OCI-LY1 (cell line): Measurements from ENCODE around the gene SGK2.

ENCODE experiments used
- H2AFZ ChIP-seq: fragments of 200-600 bp; sonication (generic), shearing (Covaris generic); 2 replicates; pipeline ENCODE4 v1.6.0; 2014; ENCODE audit warnings: antibody characterized with exemption, mild to moderate bottlenecking, low read length
- H3F3A ChIP-seq: fragments of 200-600 bp; sonication (generic), shearing (Covaris generic); 2 replicates; pipeline ENCODE4 v1.6.0; 2014; ENCODE audit warnings: mild to moderate bottlenecking, antibody characterized with exemption, low read length, moderate library complexity; ENCODE audit not compliant: insufficient read depth
- H3K27ac ChIP-seq: fragments of 200-600 bp; sonication (generic); 2 replicates; pipeline ENCODE4 v1.5.1; 2014; ENCODE audit warnings: low read length, mixed run types, mild to moderate bottlenecking, low read depth; ENCODE audit not compliant: poor library complexity, severe bottlenecking
- H3K27me3 ChIP-seq: fragments of 200-600 bp; sonication (generic); 2 replicates; pipeline ENCODE4 v1.6.0; 2014; ENCODE audit warnings: antibody characterized with exemption, mild to moderate bottlenecking, low read length, moderate library complexity; ENCODE audit not compliant: insufficient read depth
- H3K36me3 ChIP-seq: fragments of 200-600 bp; sonication (generic); 2 replicates; pipeline ENCODE4 v1.6.1; 2014; ENCODE audit warnings: mild to moderate bottlenecking, antibody characterized with exemption, low read length, moderate library complexity, mixed read lengths; ENCODE audit not compliant: insufficient read depth
- H3K4me1 ChIP-seq: fragments of 200-600 bp; sonication (generic); 2 replicates; pipeline ENCODE4 v1.5.1; 2014; ENCODE audit warnings: mild to moderate bottlenecking, low read length, moderate library complexity; ENCODE audit not compliant: insufficient read depth, severe bottlenecking
- H3K4me2 ChIP-seq: fragments of 200-600 bp; sonication (generic), shearing (Covaris generic); 2 replicates; pipeline ENCODE4 v1.6.1; 2014; ENCODE audit warnings: low read length
- H3K4me3 ChIP-seq: fragments of 200-600 bp; sonication (generic); 2 replicates; pipeline ENCODE4 v1.5.1; 2014; ENCODE audit warnings: low read length, low read depth, mild to moderate bottlenecking, mixed read lengths; ENCODE audit not compliant: poor library complexity, severe bottlenecking
- H3K79me2 ChIP-seq: fragments of 200-600 bp; shearing (Covaris generic); 2 replicates; pipeline ENCODE4 v1.6.1; 2016; ENCODE audit warnings: mixed run types, low read length, mixed read lengths; ENCODE audit not compliant: insufficient read depth
- H3K9ac ChIP-seq: fragments of 200-600 bp; sonication (generic), shearing (Covaris generic); 2 replicates; pipeline ENCODE4 v1.6.1; 2014; ENCODE audit warnings: mild to moderate bottlenecking, low read length, mixed read lengths
- H3K9me2 ChIP-seq: fragments of 200-600 bp; sonication (generic), shearing (Covaris generic); 2 replicates; pipeline ENCODE4 v1.6.1; 2014; ENCODE audit warnings: low read depth, mild to moderate bottlenecking, low read length, mixed read lengths
- H3K9me3 ChIP-seq: fragments of 200-600 bp; shearing (Covaris generic); 2 replicates; pipeline ENCODE4 v1.6.1; 2014; ENCODE audit warnings: low read length, mixed read lengths
- H4K20me1 ChIP-seq: fragments of 200-600 bp; sonication (generic), shearing (Covaris generic); 2 replicates; pipeline ENCODE4 v1.6.0; 2016; ENCODE audit warnings: mild to moderate bottlenecking, low read length; ENCODE audit not compliant: insufficient read depth
- EZH2 ChIP-seq: fragments of 200-600 bp; sonication (generic), shearing (Covaris generic); IDR thresholded peaks from 2 replicates; pipeline ENCODE4 v1.8.0; 2017; ENCODE audit warnings: borderline replicate concordance, mixed run types, mild to moderate bottlenecking, antibody characterized with exemption, low read length, moderate library complexity, mixed read lengths
- TF ChIP-seq, protein P1 (sequence below): fragments of 200-600 bp; sonication (generic), shearing (Covaris generic); IDR thresholded peaks from 2 replicates; pipeline ENCODE4 v1.5.1; 2017; ENCODE audit warnings: mild to moderate bottlenecking, antibody characterized with exemption, low read length, moderate library complexity, mixed read lengths

Gene SGK2

DNA sequence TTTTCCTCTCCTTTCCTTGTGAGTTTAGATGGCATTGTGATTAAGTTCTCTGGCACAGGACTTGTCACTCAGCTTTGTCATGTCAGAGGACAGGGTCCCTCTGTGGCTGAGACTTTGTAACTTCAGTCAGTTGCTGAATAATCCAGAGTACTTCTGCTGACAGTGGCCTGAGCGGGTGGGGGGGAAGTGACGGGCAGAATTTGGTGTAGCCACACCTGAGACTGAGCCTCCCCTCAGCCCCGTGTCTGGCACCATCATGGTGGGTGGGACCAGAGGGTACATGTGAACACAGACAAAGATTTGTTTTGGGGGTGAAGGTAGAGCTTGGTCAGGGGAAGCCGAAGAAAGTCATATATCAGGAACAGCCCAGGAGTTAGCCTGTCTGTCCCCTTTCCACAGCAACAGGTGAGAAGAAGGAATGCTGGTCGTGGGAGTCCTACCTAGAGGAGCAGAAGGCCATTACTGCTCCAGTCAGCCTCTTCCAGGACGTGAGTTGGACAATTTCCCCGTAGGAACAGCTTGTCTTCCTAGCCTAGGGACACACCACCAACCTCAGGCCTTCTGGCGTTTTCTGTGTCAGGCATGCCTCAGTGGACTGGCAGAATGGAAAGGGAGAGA is 30.5 kb upstream of the SGK2 start:
- Histone ChIP-seq H3K9me2 (no peaks in the 10 kb centered on the region), H3K4me3 (no peak overlapping the region), H3K79me2 (no peaks in the 10 kb centered on the region), H3K4me1 (no peaks in the 10 kb centered on the region), H4K20me1 (no peaks in the 10 kb centered on the region), H3K27me3 (no peaks in the 10 kb centered on the region), H3K9me3 (no peaks in the 10 kb centered on the region), H2AFZ (no peak overlapping the region), H3K36me3 (no peaks in the 10 kb centered on the region), H3F3A (no peaks in the 10 kb centered on the region), H3K27ac (no peak overlapping the region), H3K4me2 (no peak overlapping the region), H3K9ac (no peak overlapping the region)
- TF ChIP-seq EZH2 = no peak
- TF ChIP-seq, protein P1, sequence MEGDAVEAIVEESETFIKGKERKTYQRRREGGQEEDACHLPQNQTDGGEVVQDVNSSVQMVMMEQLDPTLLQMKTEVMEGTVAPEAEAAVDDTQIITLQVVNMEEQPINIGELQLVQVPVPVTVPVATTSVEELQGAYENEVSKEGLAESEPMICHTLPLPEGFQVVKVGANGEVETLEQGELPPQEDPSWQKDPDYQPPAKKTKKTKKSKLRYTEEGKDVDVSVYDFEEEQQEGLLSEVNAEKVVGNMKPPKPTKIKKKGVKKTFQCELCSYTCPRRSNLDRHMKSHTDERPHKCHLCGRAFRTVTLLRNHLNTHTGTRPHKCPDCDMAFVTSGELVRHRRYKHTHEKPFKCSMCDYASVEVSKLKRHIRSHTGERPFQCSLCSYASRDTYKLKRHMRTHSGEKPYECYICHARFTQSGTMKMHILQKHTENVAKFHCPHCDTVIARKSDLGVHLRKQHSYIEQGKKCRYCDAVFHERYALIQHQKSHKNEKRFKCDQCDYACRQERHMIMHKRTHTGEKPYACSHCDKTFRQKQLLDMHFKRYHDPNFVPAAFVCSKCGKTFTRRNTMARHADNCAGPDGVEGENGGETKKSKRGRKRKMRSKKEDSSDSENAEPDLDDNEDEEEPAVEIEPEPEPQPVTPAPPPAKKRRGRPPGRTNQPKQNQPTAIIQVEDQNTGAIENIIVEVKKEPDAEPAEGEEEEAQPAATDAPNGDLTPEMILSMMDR = no peak

DNA sequence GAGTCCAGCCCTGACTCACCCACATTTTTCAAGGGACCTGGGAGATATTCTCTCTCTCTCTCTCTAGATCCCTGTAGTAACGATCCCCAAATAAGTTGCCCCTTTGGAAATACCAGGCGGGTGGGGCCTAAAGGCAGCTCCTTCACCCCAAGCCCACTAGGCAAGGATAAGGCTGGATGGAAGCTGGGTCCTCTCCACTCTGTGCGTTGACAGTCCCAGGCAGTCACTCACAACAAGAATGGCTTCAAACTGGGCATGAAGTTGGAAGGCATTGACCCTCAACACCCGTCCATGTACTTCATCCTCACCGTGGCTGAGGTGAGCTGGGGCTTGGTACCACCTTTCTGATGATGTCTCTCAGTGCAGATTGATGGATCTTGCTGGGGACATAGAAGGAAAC is 29.8 kb upstream of the SGK2 start:
- no peaks in the 10 kb centered on the region for H3K9me3 ChIP-seq
- no peaks in the 10 kb centered on the region for H3K27me3 ChIP-seq
- H3K27ac ChIP-seq = no peak overlapping the region
- no peak for TF ChIP-seq EZH2
- TF ChIP-seq, protein P1 = no peak
- H3K4me3 ChIP-seq = no peak overlapping the region
- H2AFZ ChIP-seq = no peak overlapping the region
- H4K20me1 ChIP-seq = no peaks in the 10 kb centered on the region
- H3F3A ChIP-seq = no peaks in the 10 kb centered on the region
- no peaks in the 10 kb centered on the region for H3K4me1 ChIP-seq
- H3K9ac ChIP-seq = no peak overlapping the region
- H3K36me3 ChIP-seq = no peaks in the 10 kb centered on the region
- H3K9me2 ChIP-seq = no peaks in the 10 kb centered on the region
- H3K79me2 ChIP-seq = no peaks in the 10 kb centered on the region
- no peak overlapping the region for H3K4me2 ChIP-seq

DNA sequence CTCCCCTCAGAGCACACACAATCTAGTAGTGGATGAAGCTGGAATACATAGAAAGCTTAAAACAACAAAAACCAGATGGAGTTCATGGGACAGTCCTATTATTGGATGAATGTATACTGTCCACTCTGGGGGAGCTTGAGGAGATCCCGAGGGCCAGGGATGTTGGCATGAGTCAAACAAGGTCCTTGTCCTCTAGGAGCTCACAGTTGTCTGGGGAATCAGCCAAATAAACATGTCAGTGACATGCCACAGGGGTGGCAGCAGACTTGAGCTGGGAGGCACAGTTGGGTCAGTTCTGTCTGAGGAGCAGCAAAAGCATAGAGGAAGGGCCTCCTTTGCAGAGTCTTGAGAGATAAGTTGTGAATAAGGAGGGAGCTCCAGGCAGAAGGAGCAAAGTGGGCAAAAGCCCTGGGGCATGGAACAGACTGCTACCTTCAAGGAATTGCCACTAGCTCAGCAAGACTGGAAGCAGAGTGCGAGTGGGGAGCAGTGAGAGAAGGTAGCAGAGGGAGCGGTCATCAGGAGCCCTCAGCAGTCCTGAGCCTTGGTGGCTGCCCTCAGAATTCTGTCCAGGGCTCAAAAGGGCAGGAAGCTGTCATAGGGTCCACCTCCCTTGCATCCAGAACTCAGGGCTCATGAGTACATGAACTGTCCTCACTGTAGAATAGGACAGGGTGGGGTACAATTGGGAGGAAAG is 29.2 kb upstream of the SGK2 start:
- Histone ChIP-seq H3K9me3 (no peaks in the 10 kb centered on the region), H3K9ac (no peak overlapping the region), H3K79me2 (no peaks in the 10 kb centered on the region), H2AFZ (no peak overlapping the region), H4K20me1 (no peaks in the 10 kb centered on the region), H3K4me3 (no peak overlapping the region), H3K9me2 (no peaks in the 10 kb centered on the region), H3K4me1 (no peaks in the 10 kb centered on the region), H3K27me3 (no peaks in the 10 kb centered on the region), H3K36me3 (0 out of 2 replicates have a peak, but pooled peaks cover under 1% of the 10 kb centered on the region), H3K27ac (no peak overlapping the region), H3F3A (no peaks in the 10 kb centered on the region), H3K4me2 (no peak overlapping the region)
- TF ChIP-seq, protein P1 = no peak
- no peak for TF ChIP-seq EZH2
